Uterus (tissue), 4 donors: Measurements from ENCODE around the gene TMEM219. TPM values are rescaled to one million over a fixed set of nuclear protein-coding genes. Genes with fewer than 3 reads are reported as not detected.

Experiments used
- DNase-seq, 2 donors: peaks; one replicate each; pipeline ENCODE4 v3.0.0-alpha.2; 2019 to 2020
- H3K27ac ChIP-seq, 2 donors: fragments of 200-600 bp; sonication (generic); 1 replicate in 1 of 2; 2 replicates in 1 of 2; pipeline ENCODE4 v1.5.1; 2016 to 2018
- H3K27me3 ChIP-seq, 2 donors: fragments of 200-600 bp; sonication (generic); one replicate each; pipeline ENCODE4 v1.5.1; 2018 to 2019; ENCODE audit warnings: control low read depth in 1 of 2
- H3K36me3 ChIP-seq, 2 donors: fragments of 200-600 bp; sonication (generic); one replicate each; pipeline ENCODE4 v1.5.1; 2019; ENCODE audit warnings: control low read depth in 1 of 2
- H3K4me1 ChIP-seq, 2 donors: fragments of 200-600 bp; sonication (generic); one replicate each; pipeline ENCODE4 v1.5.1; 2018 to 2019; ENCODE audit warnings: control low read depth in 1 of 2
- H3K4me3 ChIP-seq, 2 donors: fragments of 200-600 bp; sonication (generic); 1 replicate in 1 of 2; 2 replicates in 1 of 2; pipeline ENCODE4 v1.5.1; 2018 to 2019; ENCODE audit warnings: mild to moderate bottlenecking in 1 of 2
- H3K9me3 ChIP-seq, 2 donors: fragments of 200-600 bp; sonication (generic); one replicate each; pipeline ENCODE4 v1.5.1; 2019; ENCODE audit warnings: control low read depth in 1 of 2
- CTCF ChIP-seq, 4 experiments: fragments of 200-600 bp in 2 of 4; fragments of 450-650 bp in 2 of 4; sonication (generic) in 2 of 4; IDR thresholded peaks; one replicate each; pipeline ENCODE4 v1.5.1; 2016 to 2019; ENCODE audit warnings: antibody characterized with exemption in 4 of 4, mild to moderate bottlenecking in 2 of 4, moderate library complexity in 1 of 4
- POLR2A ChIP-seq, 2 donors: fragments of 450-650 bp; IDR thresholded peaks; one replicate each; pipeline ENCODE4 v1.6.1; 2016; ENCODE audit warnings: antibody characterized with exemption in 2 of 2, mild to moderate bottlenecking in 1 of 2, moderate library complexity in 1 of 2
- intact Hi-C: fragments of 100-400 bp; cut with DNase I; formaldehyde crosslinking; loops from one replicate; pipeline ENCODE4 v1.15.1; 2023; ENCODE audit warnings: low total_unique reads
- total RNA-seq, 4 donors: library from RNA; depleted of rRNA in 3 of 4; stranded (reverse); fragments of >200 nt in 3 of 4; gene quantifications; one replicate each; pipeline versions ENCODE4 v1.1.0 to v1.2.4, GENCODE V29; 2014 to 2023
- donor health status: DM: yes; HTN: yes; CAD: no.

TMEM219 gene
- total RNA-seq, 4 donors from 2014 or later, result 38.6 to 82.3 (median 58.5) TPM

- Histone ChIP-seq H3K27ac (peak within 1 kb of the TSS; percentile 90 to 96), H3K4me1 (peaks cover 0 to 14% of the 10 kb centered on the region in 2 donors), H3K4me3 (peak within 1 kb of the TSS; percentile 89 to 91), H3K36me3 (no peaks in the 10 kb centered on the region), H3K9me3 (no peaks in the 10 kb centered on the region), H3K27me3 (no peaks in the 10 kb centered on the region)
- peak; percentile 99 for DNase-seq
- intact Hi-C loops, result no loop called here
- TF ChIP-seq POLR2A (IDR thresholded peaks at IDR 0.05) (peak; percentile 57 to 89), CTCF (IDR thresholded peaks at IDR 0.05) (peak in 1 of 4 experiments; percentile 11)
These were observed 11.7 kb downstream of the TMEM219 start, which contains the start of gene TAOK2 for GRCh38 chr16:29973384-29974246. Gene TAOK2, plus strand, starts transcription at chr16:29973868. Its CDS starts 3,905 bp downstream, at chr16:29977773.

GRCh38 chr16:29974291-29975133 lies 12.6 kb downstream of the TMEM219 start:
- Histone ChIP-seq H3K4me3 (peak overlapping the region; percentile 89 to 91), H3K27me3 (no peaks in the 10 kb centered on the region), H3K36me3 (no peaks in the 10 kb centered on the region), H3K27ac (peak overlapping the region; percentile 90 to 96), H3K9me3 (no peaks in the 10 kb centered on the region), H3K4me1 (peaks cover 0 to 14% of the 10 kb centered on the region in 2 donors)
- no peak for TF ChIP-seq POLR2A (IDR thresholded peaks at IDR 0.05)
- TF ChIP-seq CTCF (IDR thresholded peaks at IDR 0.05), result peak in 1 of 4 experiments; percentile 6
- peak; percentile 38 to 49 for DNase-seq
- intact Hi-C loops, result no loop called here

GRCh38 chr16:29975134-29975538 lies 13.3 kb downstream of the TMEM219 start:
- intact Hi-C loops, result no loop called here
- Histone ChIP-seq H3K9me3 (no peaks in the 10 kb centered on the region), H3K4me3 (peak overlapping the region; percentile 89 to 91), H3K36me3 (no peaks in the 10 kb centered on the region), H3K27me3 (no peaks in the 10 kb centered on the region), H3K27ac (peak overlapping the region; percentile 90 to 96), H3K4me1 (peaks cover 0 to 14% of the 10 kb centered on the region in 2 donors)
- DNase-seq, result no peak
- TF ChIP-seq CTCF (IDR thresholded peaks at IDR 0.05), result no peak
- no peak for TF ChIP-seq POLR2A (IDR thresholded peaks at IDR 0.05)

GRCh38 chr16:29975811-29976511 lies 14.1 kb downstream of the TMEM219 start:
- Histone ChIP-seq H3K27me3 (no peaks in the 10 kb centered on the region), H3K4me1 (peaks cover 0 to 14% of the 10 kb centered on the region in 2 donors), H3K27ac (peak overlapping the region; percentile 55 to 90), H3K4me3 (peak overlapping the region; percentile 9 to 91), H3K36me3 (no peaks in the 10 kb centered on the region), H3K9me3 (no peaks in the 10 kb centered on the region)
- TF ChIP-seq POLR2A (IDR thresholded peaks at IDR 0.05), result no peak
- no peak for TF ChIP-seq CTCF (IDR thresholded peaks at IDR 0.05)
- DNase-seq, result no peak
- intact Hi-C loops, result no loop called here
